GM20431 (cell line): ENCODE data around the gene TKTL1.
"Not testable (repeated sequence)": the region's sequence is repeated elsewhere in the genome, so short reads cannot be mapped to it uniquely, and the experiment has no call there.

Experiments used
- in situ Hi-C: fragments of 300-500 bp; cut with MseI, MboI; formaldehyde crosslinking; loops from one replicate; pipeline ENCODE4 v1.15.0; 2020; ENCODE audit warnings: low sequenced_read_pairs; ENCODE audit not compliant: unreplicated experiment

Gene TKTL1

GRCh38 chrX:154334496-154334895, 38.9 kb downstream of the TKTL1 start:
- in situ Hi-C loops = no loop called here

GRCh38 chrX:154341399-154342298, 46.1 kb downstream of the TKTL1 start:
- in situ Hi-C loops = not testable (repeated sequence)

- in situ Hi-C loops = not testable (repeated sequence)
These were observed 47.5 kb downstream of the TKTL1 start for GRCh38 chrX:154343063-154343462.

- in situ Hi-C loops = not testable (repeated sequence)
These were observed 48.0 kb downstream of the TKTL1 start for GRCh38 chrX:154343620-154344019.

- in situ Hi-C loops = no loop called here
These were observed 52.5 kb downstream of the TKTL1 start for GRCh38 chrX:154348114-154348531.

- in situ Hi-C loops = no loop called here
These were observed 53.2 kb downstream of the TKTL1 start for GRCh38 chrX:154348646-154349358.

- in situ Hi-C loops = no loop called here
These were observed 53.9 kb downstream of the TKTL1 start for GRCh38 chrX:154349359-154349935.

- in situ Hi-C loops = no loop called here
These were observed 54.4 kb downstream of the TKTL1 start for GRCh38 chrX:154349979-154350378.

GRCh38 chrX:154350429-154351182, 55.0 kb downstream of the TKTL1 start:
- in situ Hi-C loops = no loop called here

GRCh38 chrX:154351183-154352011, 55.8 kb downstream of the TKTL1 start:
- in situ Hi-C loops = no loop called here

- in situ Hi-C loops = no loop called here
These were observed 56.4 kb downstream of the TKTL1 start for GRCh38 chrX:154352012-154352401.

- in situ Hi-C loops = no loop called here
These were observed 56.9 kb downstream of the TKTL1 start for GRCh38 chrX:154352466-154352865.

GRCh38 chrX:154353172-154353843, 57.7 kb downstream of the TKTL1 start:
- in situ Hi-C loops = no loop called here

- in situ Hi-C loops = no loop called here
These were observed 58.4 kb downstream of the TKTL1 start for GRCh38 chrX:154354013-154354412.

- in situ Hi-C loops = no loop called here
These were observed 58.9 kb downstream of the TKTL1 start for GRCh38 chrX:154354516-154354915.

GRCh38 chrX:154355094-154355775, 59.6 kb downstream of the TKTL1 start:
- in situ Hi-C loops = no loop called here

GRCh38 chrX:154355776-154356140, 60.2 kb downstream of the TKTL1 start:
- in situ Hi-C loops = no loop called here

GRCh38 chrX:154356596-154356995, 61.0 kb downstream of the TKTL1 start:
- in situ Hi-C loops = no loop called here
